ENCODE measurements around the gene NAA35. TPM values are rescaled to one million over a fixed set of nuclear protein-coding genes. Genes with fewer than 3 reads are reported as not detected.

NAA35 gene
- total RNA-seq (2021) (30.9 to 34.7 TPM (median 31.0 TPM) in 3 replicates), Bru-seq, nascent RNA (percentile 88 among the genes with signal in this experiment)
- long read RNA-seq, experiment 1, transcript NAA35-201 (23 exons, 2,649 nt) = major isoform, 87 of 183 reads
- long read RNA-seq, experiment 1, partial matches to known transcripts = 18 of 183 reads
- long read RNA-seq, experiment 1, other reads (novel, unspliced or antisense) = 78 of 183 reads
- long read RNA-seq, experiment 2, transcript NAA35-201 (23 exons, 2,649 nt) = major isoform, 9 of 30 reads
- long read RNA-seq, experiment 2, partial matches to known transcripts = 9 of 30 reads
- long read RNA-seq, experiment 2, other reads (novel, unspliced or antisense) = 12 of 30 reads
- long read RNA-seq, experiment 3, transcript NAA35-201 (23 exons, 2,649 nt) = major isoform, 37 of 74 reads
- long read RNA-seq, experiment 3, partial matches to known transcripts = 17 of 74 reads
- long read RNA-seq, experiment 3, other reads (novel, unspliced or antisense) = 19 of 74 reads

- ATAC-seq (peak; percentile 93), DNase-seq (ENCODE audit: low spot score) (peak; percentile 99)
- ChIA-PET CTCF (interaction anchor here (1.2 to 1.4 kb wide), 2 partner anchors 13 to 116 kb away, joined by 3 to 7 read pairs; no protein-coding TSS in a partner anchor), POLR2A (no interaction called here)
- Mint-ChIP-seq H3K4me3 (no peak within 1 kb of the TSS; the same call in 1 of the 2 replicates), H3K4me1 (peaks cover 2% of the 10 kb centered on the region; the same call in 1 of the 2 replicates), H3K27ac (peak within 1 kb of the TSS; percentile 100), H3K9me3 (peaks cover 3% of the 10 kb centered on the region; the same call in 1 of the 2 replicates), H3K27me3 (ENCODE audit: low read depth) (no peaks in the 10 kb centered on the region), H3K36me3 (peaks cover 2% of the 10 kb centered on the region)
- TF ChIP-seq ZNF317 (CRISPR knock-in tag; IDR thresholded peaks at IDR 0.05; ENCODE audit: borderline replicate concordance, low read depth) = 0 out of 2 replicates have a peak, but pooled peaks have one; percentile 51
- TF ChIP-seq CREB1 (CRISPR knock-in tag; IDR thresholded peaks at IDR 0.05) = 0 out of 2 replicates have a peak, but pooled peaks have one; percentile 47
- TF ChIP-seq ATF2 (CRISPR knock-in tag; IDR thresholded peaks at IDR 0.05; ENCODE audit: borderline replicate concordance, low read depth) = no peak
- TF ChIP-seq ATF1 (CRISPR knock-in tag; IDR thresholded peaks at IDR 0.05) = peak; percentile 63; the same call in 1 of the 2 replicates
- TF ChIP-seq NR3C1 (CRISPR knock-in tag; conservative IDR thresholded peaks at IDR 0.05; ENCODE audit: low read depth) = 0 out of 2 replicates have a peak, but pooled peaks have one; percentile 48
- TF ChIP-seq ETV6 (CRISPR knock-in tag; IDR thresholded peaks at IDR 0.05) = no peak; the same call in 1 of the 2 replicates
- peak; percentile 58; the same call in 1 of the 2 replicates for TF ChIP-seq MAX (CRISPR knock-in tag; IDR thresholded peaks at IDR 0.05)
- TF ChIP-seq MYBL2 (CRISPR knock-in tag; IDR thresholded peaks at IDR 0.05) = peak; percentile 48; the same call in 1 of the 2 replicates
- 0 out of 2 replicates have a peak, but pooled peaks have one; percentile 64 for TF ChIP-seq TCF7 (CRISPR knock-in tag; IDR thresholded peaks at IDR 0.05; ENCODE audit: low read depth)
- no peak for TF ChIP-seq NFYB (CRISPR knock-in tag; conservative IDR thresholded peaks at IDR 0.05; ENCODE audit: low read depth)
- TF ChIP-seq FOXK1 (CRISPR knock-in tag; IDR thresholded peaks at IDR 0.05) = peak; percentile 12; the same call in 1 of the 2 replicates
- TF ChIP-seq FOXP1 (CRISPR knock-in tag; IDR thresholded peaks at IDR 0.05; ENCODE audit: borderline replicate concordance) = peak; percentile 96
- TF ChIP-seq GRHL2 (CRISPR knock-in tag; IDR thresholded peaks at IDR 0.05; ENCODE audit: insufficient replicate concordance, severe bottlenecking) = no peak
- peak; percentile 85 for TF ChIP-seq HMGXB4 (CRISPR knock-in tag; IDR thresholded peaks at IDR 0.05)
- no peak; the same call in 1 of the 2 replicates for TF ChIP-seq FOXP4 (CRISPR knock-in tag; IDR thresholded peaks at IDR 0.05)
- peak; percentile 31; the same call in 1 of the 2 replicates for TF ChIP-seq GABPB1 (CRISPR knock-in tag; IDR thresholded peaks at IDR 0.05)
- peak; percentile 46; the same call in 1 of the 2 replicates for TF ChIP-seq ESRRA (CRISPR knock-in tag; IDR thresholded peaks at IDR 0.05; ENCODE audit: borderline replicate concordance)
- TF ChIP-seq SP1 (CRISPR knock-in tag; conservative IDR thresholded peaks at IDR 0.05) = peak; percentile 85
- 0 out of 2 replicates have a peak, but pooled peaks have one; percentile 36 for TF ChIP-seq ZNF263 (CRISPR knock-in tag; IDR thresholded peaks at IDR 0.05; ENCODE audit: low read depth)
- peak; percentile 63; the same call in 1 of the 2 replicates for TF ChIP-seq ZBTB43 (CRISPR knock-in tag; IDR thresholded peaks at IDR 0.05)
Observed at GRCh38 chr9:85940832-85941621, at the start of gene NAA35. Gene NAA35, plus strand, starts transcription at chr9:85941146. Its CDS starts 1,014 bp downstream, at chr9:85942160.

Data from WTC11 (cell line).